Measurements from ENCODE around the gene DCLRE1C.

- TF ChIP-seq GABPA (IDR thresholded peaks at IDR 0.05; ENCODE audit: borderline replicate concordance, insufficient read depth, low read length) (no peak), CTCF (IDR thresholded peaks at IDR 0.05; ENCODE audit: control extremely low read depth in 1 of 3, insufficient read depth in 1 of 3, low read depth in 1 of 3, low read length in 3 of 3) (peak; percentile 54 to 56 (median 54)), CREB1 (IDR thresholded peaks at IDR 0.05) (no peak), POLR2AphosphoS5 (IDR thresholded peaks at IDR 0.05; ENCODE audit: low read depth, low read length) (no peak), RFX5 (IDR thresholded peaks at IDR 0.05; ENCODE audit: borderline replicate concordance, low read depth, low read length) (no peak)
Observed at GRCh38 chr10:14971867-14972448, 18.1 kb upstream of the DCLRE1C start.

All from H1 (cell line).